Measurements from ENCODE around the gene BTRC. TPM values are rescaled to one million over a fixed set of nuclear protein-coding genes. Genes with fewer than 3 reads are reported as not detected.

BTRC gene
- total and polyA plus RNA-seq, 7 donors = 6.1 to 19.3 (median 16.4) TPM

GRCh38 chr10:101561068-101561915 lies 207.3 kb downstream of the BTRC start:
- no peak for ATAC-seq
- H3K4me3 ChIP-seq = no peak overlapping the region
- no peaks in the 10 kb centered on the region for H3K4me1 ChIP-seq
- no peaks in the 10 kb centered on the region for H3K36me3 ChIP-seq (ENCODE audit: insufficient read depth in 1 of 2, low read depth in 1 of 2)
- intact Hi-C loops (cut with DNase I) = no loop called here
- peak in 1 of 2 donors; percentile 29 for DNase-seq
- no peaks in the 10 kb centered on the region for H3K9me3 ChIP-seq
- 72 to 79% (median 79%) methylated on average over 15 of the region's 15 CpGs for WGBS, 3 donors
- no peak overlapping the region for H3K27ac ChIP-seq
- H3K27me3 ChIP-seq (ENCODE audit: insufficient read depth in 3 of 3, low read length in 2 of 3) = peaks cover 0 to 14% (median 2%) of the 10 kb centered on the region in 3 donors
- TF ChIP-seq CTCF (IDR thresholded peaks at IDR 0.05) = no peak

DNA sequence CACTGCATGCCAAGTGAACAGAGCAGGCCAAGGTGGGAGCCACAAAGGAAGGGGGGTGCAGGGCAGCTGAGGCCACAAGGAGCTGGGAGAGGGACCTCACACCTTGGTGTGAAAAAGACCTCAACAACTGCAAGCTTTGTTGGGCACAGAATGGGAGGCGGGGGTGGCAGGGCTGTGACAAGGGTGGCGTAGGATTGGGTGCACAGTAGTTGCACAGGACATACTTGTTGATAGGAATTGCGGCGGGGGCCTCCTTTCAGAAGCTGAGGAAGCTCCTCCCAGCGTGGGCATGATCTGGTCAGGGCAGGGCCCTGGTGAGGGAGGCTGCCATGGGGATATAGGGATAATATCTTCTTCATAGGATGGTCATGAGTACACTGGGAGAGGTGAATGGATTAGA lies 208.3 kb downstream of the BTRC start:
- DNase-seq (peak in 1 of 2 donors; percentile 26), ATAC-seq (no peak)
- no peak overlapping the region for H3K27ac ChIP-seq
- H3K4me3 ChIP-seq = no peak overlapping the region
- no peaks in the 10 kb centered on the region for H3K9me3 ChIP-seq
- peaks cover 0 to 23% (median 6%) of the 10 kb centered on the region in 3 donors for H3K27me3 ChIP-seq (ENCODE audit: insufficient read depth in 3 of 3, low read length in 2 of 3)
- intact Hi-C loops (cut with DNase I) = no loop called here
- TF ChIP-seq CTCF (IDR thresholded peaks at IDR 0.05) = no peak
- no peaks in the 10 kb centered on the region for H3K36me3 ChIP-seq (ENCODE audit: insufficient read depth in 1 of 2, low read depth in 1 of 2)
- WGBS, 3 donors = 89 to 90% (median 89%) methylated on average over 5 of the region's 5 CpGs
- H3K4me1 ChIP-seq = no peaks in the 10 kb centered on the region

GRCh38 chr10:101563007-101563406 lies 209.0 kb downstream of the BTRC start:
- intact Hi-C loops (cut with DNase I) = no loop called here

GRCh38 chr10:101563497-101564040 lies 209.6 kb downstream of the BTRC start:
- no peak for ATAC-seq
- Histone ChIP-seq H3K9me3 (no peaks in the 10 kb centered on the region), H3K4me1 (no peaks in the 10 kb centered on the region), H3K27ac (no peak overlapping the region), H3K36me3 (ENCODE audit: insufficient read depth in 1 of 2, low read depth in 1 of 2) (no peaks in the 10 kb centered on the region), H3K27me3 (ENCODE audit: insufficient read depth in 3 of 3, low read length in 2 of 3) (peaks cover 0 to 35% (median 10%) of the 10 kb centered on the region in 3 donors), H3K4me3 (no peak overlapping the region)
- intact Hi-C loops (cut with DNase I) = no loop called here
- DNase-seq = peak in 1 of 2 donors; percentile 27
- TF ChIP-seq CTCF (IDR thresholded peaks at IDR 0.05) = no peak
- 56 to 63% (median 59%) methylated on average over 11 of the region's 11 CpGs for WGBS, 3 donors

More at GRCh38 chr10:101563007-101563406, 209.0 kb downstream of the BTRC start:
- Histone ChIP-seq H3K36me3 (ENCODE audit: insufficient read depth in 1 of 2, low read depth in 1 of 2) (no peaks in the 10 kb centered on the region), H3K27ac (no peak overlapping the region), H3K4me1 (no peaks in the 10 kb centered on the region), H3K9me3 (no peaks in the 10 kb centered on the region), H3K4me3 (no peak overlapping the region), H3K27me3 (ENCODE audit: insufficient read depth in 3 of 3, low read length in 2 of 3) (peaks cover 0 to 30% (median 10%) of the 10 kb centered on the region in 3 donors)
- no peak for TF ChIP-seq CTCF (IDR thresholded peaks at IDR 0.05)
- WGBS, 3 donors = 59 to 71% (median 63%) methylated on average over 3 of the region's 3 CpGs
- ATAC-seq = no peak
- peak in 1 of 2 donors; percentile 4 for DNase-seq

Data from psoas muscle (tissue), 8 donors.